SK-N-MC (cell line): ENCODE data around the gene DDAH1.

ENCODE experiments used
- DNase-seq: peaks from one replicate; pipeline ENCODE4 v3.0.0-alpha.2; 2011; ENCODE audit warnings: low read depth, low spot score
- H3K27ac ChIP-seq: fragments of 200-600 bp; sonication (generic); 2 replicates; pipeline ENCODE4 v1.5.1; 2016; ENCODE audit warnings: mixed run types
- H3K36me3 ChIP-seq: fragments of 200-600 bp; sonication (generic); 2 replicates; pipeline ENCODE4 v1.6.1; 2017; ENCODE audit warnings: antibody characterized with exemption, low read length, mixed read lengths; ENCODE audit not compliant: insufficient read depth
- H3K4me3 ChIP-seq: fragments of 200-600 bp; sonication (generic); 2 replicates; pipeline ENCODE4 v1.5.1; 2016
- H3K9ac ChIP-seq: fragments of 200-600 bp; sonication (generic); 2 replicates; pipeline ENCODE4 v1.8.0; 2017; ENCODE audit warnings: mixed run types, mixed read lengths; ENCODE audit not compliant: insufficient read length
- H3K9me3 ChIP-seq: fragments of 200-600 bp; sonication (generic); 2 replicates; pipeline ENCODE4 v1.6.1; 2017; ENCODE audit warnings: low read depth, mild to moderate bottlenecking, antibody characterized with exemption, low read length, moderate library complexity, mixed read lengths
- EZH2 ChIP-seq: fragments of 200-600 bp; sonication (generic); IDR thresholded peaks from one replicate; pipeline ENCODE4 v1.6.1; 2017; ENCODE audit warnings: antibody characterized with exemption
- FOXP2 ChIP-seq: optimal IDR thresholded peaks from 2 replicates; pipeline ENCODE3; 2011; ENCODE audit warnings: mild to moderate bottlenecking, moderate library complexity; ENCODE audit not compliant: insufficient read depth; ENCODE audit errors: extremely low read length, control extremely low read depth
- POLR2AphosphoS5 ChIP-seq: IDR thresholded peaks from 2 replicates; pipeline ENCODE4 v1.6.1; 2012; ENCODE audit warnings: mild to moderate bottlenecking, low read depth, low read length, borderline replicate concordance

Gene DDAH1

GRCh38 chr1:85462931-85463649 lies 1.9 kb downstream of the DDAH1 start:
- H3K4me3 ChIP-seq, result peak overlapping the region; percentile 94
- H3K27ac ChIP-seq, result no peak overlapping the region
- TF ChIP-seq POLR2AphosphoS5, result no peak
- no peak for TF ChIP-seq FOXP2
- no peak for TF ChIP-seq EZH2
- H3K36me3 ChIP-seq, result no peaks in the 10 kb centered on the region
- DNase-seq, result no peak
- no peak overlapping the region for H3K9ac ChIP-seq
- H3K9me3 ChIP-seq, result no peaks in the 10 kb centered on the region

- no peak for TF ChIP-seq POLR2AphosphoS5
- TF ChIP-seq FOXP2, result no peak
- TF ChIP-seq EZH2, result no peak
- no peak overlapping the region for H3K27ac ChIP-seq
- H3K36me3 ChIP-seq, result no peaks in the 10 kb centered on the region
- no peak for DNase-seq
- H3K9ac ChIP-seq, result no peak overlapping the region
- no peak overlapping the region for H3K4me3 ChIP-seq
- H3K9me3 ChIP-seq, result no peaks in the 10 kb centered on the region
Observed at GRCh38 chr1:85461216-85461918, 3.6 kb downstream of the DDAH1 start.

- no peak for DNase-seq
Observed at GRCh38 chr1:85460555-85461088, 4.3 kb downstream of the DDAH1 start.

GRCh38 chr1:85459290-85459689 lies 5.7 kb downstream of the DDAH1 start:
- no peak overlapping the region for H3K27ac ChIP-seq
- no peak for DNase-seq
- H3K4me3 ChIP-seq, result no peak overlapping the region

More at GRCh38 chr1:85460555-85461088, 4.3 kb downstream of the DDAH1 start:
- TF ChIP-seq FOXP2, result no peak
- TF ChIP-seq POLR2AphosphoS5, result no peak
- Histone ChIP-seq H3K4me3 (no peak overlapping the region), H3K36me3 (no peaks in the 10 kb centered on the region), H3K27ac (no peak overlapping the region), H3K9me3 (no peaks in the 10 kb centered on the region), H3K9ac (no peak overlapping the region)

GRCh38 chr1:85454214-85454613 lies 10.7 kb downstream of the DDAH1 start:
- Histone ChIP-seq H3K27ac (no peak overlapping the region), H3K4me3 (no peak overlapping the region), H3K36me3 (no peaks in the 10 kb centered on the region), H3K9ac (no peak overlapping the region), H3K9me3 (no peaks in the 10 kb centered on the region)
- DNase-seq, result no peak
- no peak for TF ChIP-seq EZH2
- no peak for TF ChIP-seq FOXP2
- TF ChIP-seq POLR2AphosphoS5, result no peak

More at GRCh38 chr1:85459290-85459689, 5.7 kb downstream of the DDAH1 start:
- TF ChIP-seq EZH2 (no peak), FOXP2 (no peak), POLR2AphosphoS5 (no peak)
- H3K9ac ChIP-seq, result no peak overlapping the region
- H3K9me3 ChIP-seq, result no peaks in the 10 kb centered on the region
- H3K36me3 ChIP-seq, result no peaks in the 10 kb centered on the region

- Histone ChIP-seq H3K9ac (no peak overlapping the region), H3K4me3 (no peak overlapping the region), H3K36me3 (no peaks in the 10 kb centered on the region), H3K27ac (no peak overlapping the region), H3K9me3 (no peaks in the 10 kb centered on the region)
- no peak for DNase-seq
- TF ChIP-seq EZH2 (no peak), FOXP2 (no peak), POLR2AphosphoS5 (no peak)
Observed at GRCh38 chr1:85453640-85454194, 11.2 kb downstream of the DDAH1 start.

GRCh38 chr1:85452948-85453347 lies 12.0 kb downstream of the DDAH1 start:
- Histone ChIP-seq H3K27ac (no peak overlapping the region), H3K36me3 (no peaks in the 10 kb centered on the region), H3K9me3 (no peaks in the 10 kb centered on the region), H3K4me3 (no peak overlapping the region), H3K9ac (no peak overlapping the region)
- DNase-seq, result no peak
- TF ChIP-seq EZH2 (no peak), FOXP2 (no peak), POLR2AphosphoS5 (no peak)

- DNase-seq, result no peak
- no peaks in the 10 kb centered on the region for H3K36me3 ChIP-seq
Observed at GRCh38 chr1:85451236-85451830, 13.6 kb downstream of the DDAH1 start.

More at GRCh38 chr1:85451236-85451830, 13.6 kb downstream of the DDAH1 start:
- H3K9ac ChIP-seq, result no peak overlapping the region
- H3K9me3 ChIP-seq, result no peaks in the 10 kb centered on the region
- no peak overlapping the region for H3K27ac ChIP-seq
- H3K4me3 ChIP-seq, result no peak overlapping the region
- no peak for TF ChIP-seq POLR2AphosphoS5
- TF ChIP-seq FOXP2, result no peak
